ENCODE results near the gene BTBD18. TPM values are rescaled to one million over a fixed set of nuclear protein-coding genes. Genes with fewer than 3 reads are reported as not detected.

Gene BTBD18
- total and polyA plus RNA-seq, 2 of the 13 experiments (the other 11 are each of a cell fraction or from before 2014, with no cell fraction given) = not detected

GRCh38 chr11:57778318-57779037 is 26.9 kb upstream of the BTBD18 start (continued):
- TF ChIP-seq THRA (CRISPR knock-in tag; IDR thresholded peaks at IDR 0.05; ENCODE audit: borderline replicate concordance) (peak; percentile 57), ZBTB38 (CRISPR knock-in tag; IDR thresholded peaks at IDR 0.05) (no peak), ZNF251 (CRISPR knock-in tag; IDR thresholded peaks at IDR 0.05) (no peak), ZSCAN30 (CRISPR knock-in tag; IDR thresholded peaks at IDR 0.05) (0 out of 2 replicates have a peak, but pooled peaks have one; percentile 51), PTBP1 (IDR thresholded peaks at IDR 0.05; ENCODE audit: low read depth, low read length, poor library complexity, severe bottlenecking) (no peak), DMAP1 (CRISPR knock-in tag; IDR thresholded peaks at IDR 0.05) (no peak; the same call in 1 of the 2 replicates), ZNF484 (CRISPR knock-in tag; IDR thresholded peaks at IDR 0.05; ENCODE audit: borderline replicate concordance, low read depth) (no peak), RBM39 (IDR thresholded peaks at IDR 0.05; ENCODE audit: low read depth, low read length, poor library complexity, severe bottlenecking) (no peak), NFATC3 (CRISPR knock-in tag; IDR thresholded peaks at IDR 0.05) (no peak), MED1 (CRISPR knock-in tag; IDR thresholded peaks at IDR 0.05) (peak; percentile 91), CHCHD3 (CRISPR knock-in tag; IDR thresholded peaks at IDR 0.05) (no peak), ATF3 (CRISPR knock-in tag; IDR thresholded peaks at IDR 0.05) (no peak), ZNF256 (CRISPR knock-in tag; conservative IDR thresholded peaks at IDR 0.05) (no peak), ZNF639 (CRISPR knock-in tag; conservative IDR thresholded peaks at IDR 0.05) (no peak), DMTF1 (CRISPR knock-in tag; IDR thresholded peaks at IDR 0.05) (no peak), MAFF (IDR thresholded peaks at IDR 0.05; ENCODE audit: low read depth, low read length) (peak; percentile 54), ZNF672 (CRISPR knock-in tag; IDR thresholded peaks at IDR 0.05) (no peak), NONO (IDR thresholded peaks at IDR 0.05) (no peak), NONO (CRISPR knock-in tag; conservative IDR thresholded peaks at IDR 0.05) (peak; percentile 79), MXD4 (CRISPR knock-in tag; IDR thresholded peaks at IDR 0.05) (no peak), HMGA1 (CRISPR knock-in tag; conservative IDR thresholded peaks at IDR 0.05) (no peak), ZNF839 (CRISPR knock-in tag; IDR thresholded peaks at IDR 0.05; ENCODE audit: borderline replicate concordance) (no peak), ERF (CRISPR knock-in tag; IDR thresholded peaks at IDR 0.05) (no peak; the same call in 1 of the 2 replicates)

Data from HepG2 (cell line).